WTC11 (cell line): ENCODE results near the gene AHNAK2. TPM values are rescaled to one million over a fixed set of nuclear protein-coding genes. Genes with fewer than 3 reads are reported as not detected.

Experiments
- ATAC-seq: fragments of 200-7000 bp; cut with Tn5 transposase; 2 replicates; pipeline ENCODE4 v1.10.0; 2021; ENCODE audit warnings: mild to moderate bottlenecking, moderate library complexity
- CTCF ChIA-PET: fragments of 300-600 bp; sonication (Branson Sonifier 250); formaldehyde crosslinking; loops from one replicate; lab custom pipeline; 2021; ENCODE audit warnings: antibody characterized with exemption; lab: Charles Lee
- POLR2A ChIA-PET: fragments of 350-600 bp; sonication (Branson Sonifier 250); formaldehyde crosslinking; loops from one replicate; lab custom pipeline; 2021; ENCODE audit warnings: antibody characterized with exemption; lab: Charles Lee
- DNase-seq: peaks from one replicate; pipeline ENCODE4 v3.0.0; 2021; ENCODE audit warnings: low spot score
- H3K27ac Mint-ChIP-seq: 2 replicates; pipeline ENCODE4 v1.8.0; 2021; ENCODE audit warnings: mixed read lengths
- H3K27me3 Mint-ChIP-seq: 2 replicates; pipeline ENCODE4 v1.8.0; 2021; ENCODE audit warnings: low read depth, mild to moderate bottlenecking, moderate library complexity, mixed read lengths
- H3K36me3 Mint-ChIP-seq: 2 replicates; pipeline ENCODE4 v1.8.0; 2021; ENCODE audit warnings: mixed read lengths
- H3K4me1 Mint-ChIP-seq: 2 replicates; pipeline ENCODE4 v1.8.0; 2022; ENCODE audit warnings: mixed read lengths
- H3K4me3 Mint-ChIP-seq: 2 replicates; pipeline ENCODE4 v1.8.0; 2021; ENCODE audit warnings: mild to moderate bottlenecking, moderate library complexity, mixed read lengths
- H3K9me3 Mint-ChIP-seq: 2 replicates; pipeline ENCODE4 v1.8.0; 2021; ENCODE audit warnings: mixed read lengths
- ELF4 ChIP-seq: sonication (generic); formaldehyde crosslinking; IDR thresholded peaks from 2 replicates; pipeline ENCODE4 v1.8.1; 2022; ENCODE audit warnings: low read depth, mild to moderate bottlenecking, moderate library complexity, missing genetic modification reagents
- NFE2L1 ChIP-seq: sonication (generic); formaldehyde crosslinking; IDR thresholded peaks from 2 replicates; pipeline ENCODE4 v1.8.1; 2023; ENCODE audit warnings: missing genetic modification reagents
- NFYB ChIP-seq: sonication (generic); formaldehyde crosslinking; conservative IDR thresholded peaks from 2 replicates; pipeline ENCODE4 v1.8.0; 2022; ENCODE audit warnings: low read depth, missing genetic modification reagents
- SMAD4 ChIP-seq: sonication (generic); formaldehyde crosslinking; IDR thresholded peaks from 2 replicates; pipeline ENCODE4 v1.8.0; 2022; ENCODE audit warnings: mild to moderate bottlenecking, missing genetic modification reagents
- SP1 ChIP-seq: sonication (generic); formaldehyde crosslinking; conservative IDR thresholded peaks from 2 replicates; pipeline ENCODE4 v1.8.1; 2022; ENCODE audit warnings: missing genetic modification reagents
- ZNF219 ChIP-seq: sonication (generic); formaldehyde crosslinking; IDR thresholded peaks from 2 replicates; pipeline ENCODE4 v1.8.0; 2023; ENCODE audit warnings: missing genetic modification reagents, mild to moderate bottlenecking, borderline replicate concordance
- ZNF423 ChIP-seq: fragments of 250-450 bp; sonication (Bioruptor Pico); IDR thresholded peaks from 2 replicates; pipeline ENCODE4 v2.1.2; 2022; ENCODE audit warnings: mild to moderate bottlenecking, moderate library complexity
- total RNA-seq: library from RNA; stranded (reverse); gene quantifications from 3 replicates; pipeline ENCODE4 v1.2.3, GENCODE V29; 2021
- TF ChIP-seq, protein P1 (sequence below): sonication (generic); formaldehyde crosslinking; conservative IDR thresholded peaks from 2 replicates; pipeline ENCODE4 v1.8.1; 2023; ENCODE audit warnings: mild to moderate bottlenecking, low read depth, missing genetic modification reagents, moderate library complexity
- TF ChIP-seq, protein P2 (sequence below): fragments of 250-450 bp; sonication (Bioruptor Pico); IDR thresholded peaks from 2 replicates; pipeline ENCODE4 v1.9.0; 2021; ENCODE audit warnings: mild to moderate bottlenecking
- TF ChIP-seq, protein P3 (sequence below): sonication (generic); formaldehyde crosslinking; IDR thresholded peaks from 2 replicates; pipeline ENCODE4 v1.8.1; 2023; ENCODE audit warnings: mild to moderate bottlenecking, moderate library complexity, missing genetic modification reagents
- TF ChIP-seq, protein P4 (sequence below): sonication (generic); formaldehyde crosslinking; IDR thresholded peaks from 2 replicates; pipeline ENCODE4 v1.8.1; 2023; ENCODE audit warnings: mild to moderate bottlenecking, missing genetic modification reagents, moderate library complexity
- TF ChIP-seq, protein P5 (sequence below): sonication (generic); formaldehyde crosslinking; IDR thresholded peaks from 2 replicates; pipeline ENCODE4 v1.8.0; 2022; ENCODE audit warnings: missing genetic modification reagents
- TF ChIP-seq, protein P6 (sequence below): fragments of 250-450 bp; sonication (Bioruptor Pico); IDR thresholded peaks from 2 replicates; pipeline ENCODE4 v1.9.0; 2021; ENCODE audit warnings: moderate library complexity, mild to moderate bottlenecking, inconsistent platforms, borderline replicate concordance
- TF ChIP-seq, protein P7 (sequence below): fragments of 250-450 bp; sonication (Bioruptor Pico); IDR thresholded peaks from 2 replicates; pipeline ENCODE4 v1.9.0; 2021; ENCODE audit warnings: mild to moderate bottlenecking, borderline replicate concordance

AHNAK2 gene
- total RNA-seq, 1 experiment from 2014 or later: 3.5 TPM

DNA sequence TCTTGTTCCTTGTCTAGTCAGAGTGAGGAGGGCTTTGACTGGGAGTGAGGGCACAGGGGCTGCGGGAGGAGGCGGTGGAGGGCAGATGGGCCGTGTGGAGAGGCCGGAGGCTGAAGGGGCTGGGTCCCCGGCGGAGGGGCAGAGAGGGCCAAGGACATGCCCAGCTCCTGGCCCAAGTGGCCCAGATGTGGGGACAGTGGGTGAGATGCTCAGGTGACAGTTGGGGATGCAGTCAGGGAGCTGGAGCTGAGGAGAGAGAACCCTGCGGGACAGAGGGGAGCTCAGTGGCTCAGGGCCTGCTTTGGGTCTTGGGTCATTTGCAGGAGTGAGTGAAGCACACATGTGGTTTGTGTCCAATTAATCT lies 80.0 kb downstream of the AHNAK2 start:
- H3K4me3 Mint-ChIP-seq: no peak overlapping the region
- no peak for ATAC-seq
- no peaks in the 10 kb centered on the region for H3K36me3 Mint-ChIP-seq
- no peak for DNase-seq
- CTCF ChIA-PET: interaction anchor here (0.6 to 1.4 kb wide), 6 partner anchors 11 to 146 kb away, joined by 3 to 5 read pairs (median 3); no protein-coding TSS in a partner anchor
- no peaks in the 10 kb centered on the region for H3K4me1 Mint-ChIP-seq
- POLR2A ChIA-PET: interaction anchor here (0.6 kb wide), 1 partner anchor 70 kb away, joined by 3 read pairs; no protein-coding TSS in a partner anchor
- H3K9me3 Mint-ChIP-seq: peaks cover under 1% of the 10 kb centered on the region; the same call in 1 of the 2 replicates
- TF ChIP-seq, protein P1, sequence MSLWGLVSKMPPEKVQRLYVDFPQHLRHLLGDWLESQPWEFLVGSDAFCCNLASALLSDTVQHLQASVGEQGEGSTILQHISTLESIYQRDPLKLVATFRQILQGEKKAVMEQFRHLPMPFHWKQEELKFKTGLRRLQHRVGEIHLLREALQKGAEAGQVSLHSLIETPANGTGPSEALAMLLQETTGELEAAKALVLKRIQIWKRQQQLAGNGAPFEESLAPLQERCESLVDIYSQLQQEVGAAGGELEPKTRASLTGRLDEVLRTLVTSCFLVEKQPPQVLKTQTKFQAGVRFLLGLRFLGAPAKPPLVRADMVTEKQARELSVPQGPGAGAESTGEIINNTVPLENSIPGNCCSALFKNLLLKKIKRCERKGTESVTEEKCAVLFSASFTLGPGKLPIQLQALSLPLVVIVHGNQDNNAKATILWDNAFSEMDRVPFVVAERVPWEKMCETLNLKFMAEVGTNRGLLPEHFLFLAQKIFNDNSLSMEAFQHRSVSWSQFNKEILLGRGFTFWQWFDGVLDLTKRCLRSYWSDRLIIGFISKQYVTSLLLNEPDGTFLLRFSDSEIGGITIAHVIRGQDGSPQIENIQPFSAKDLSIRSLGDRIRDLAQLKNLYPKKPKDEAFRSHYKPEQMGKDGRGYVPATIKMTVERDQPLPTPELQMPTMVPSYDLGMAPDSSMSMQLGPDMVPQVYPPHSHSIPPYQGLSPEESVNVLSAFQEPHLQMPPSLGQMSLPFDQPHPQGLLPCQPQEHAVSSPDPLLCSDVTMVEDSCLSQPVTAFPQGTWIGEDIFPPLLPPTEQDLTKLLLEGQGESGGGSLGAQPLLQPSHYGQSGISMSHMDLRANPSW (CRISPR knock-in tag): no peak
- TF ChIP-seq SMAD4 (no peak), ELF4 (CRISPR knock-in tag) (no peak), SP1 (CRISPR knock-in tag) (no peak), NFYB (CRISPR knock-in tag) (no peak), ZNF219 (CRISPR knock-in tag) (no peak), ZNF423 (CRISPR knock-in tag) (no peak), NFE2L1 (CRISPR knock-in tag) (no peak)
- TF ChIP-seq, protein P2, sequence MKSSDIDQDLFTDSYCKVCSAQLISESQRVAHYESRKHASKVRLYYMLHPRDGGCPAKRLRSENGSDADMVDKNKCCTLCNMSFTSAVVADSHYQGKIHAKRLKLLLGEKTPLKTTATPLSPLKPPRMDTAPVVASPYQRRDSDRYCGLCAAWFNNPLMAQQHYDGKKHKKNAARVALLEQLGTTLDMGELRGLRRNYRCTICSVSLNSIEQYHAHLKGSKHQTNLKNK (CRISPR knock-in tag): no peak
- TF ChIP-seq, protein P3, sequence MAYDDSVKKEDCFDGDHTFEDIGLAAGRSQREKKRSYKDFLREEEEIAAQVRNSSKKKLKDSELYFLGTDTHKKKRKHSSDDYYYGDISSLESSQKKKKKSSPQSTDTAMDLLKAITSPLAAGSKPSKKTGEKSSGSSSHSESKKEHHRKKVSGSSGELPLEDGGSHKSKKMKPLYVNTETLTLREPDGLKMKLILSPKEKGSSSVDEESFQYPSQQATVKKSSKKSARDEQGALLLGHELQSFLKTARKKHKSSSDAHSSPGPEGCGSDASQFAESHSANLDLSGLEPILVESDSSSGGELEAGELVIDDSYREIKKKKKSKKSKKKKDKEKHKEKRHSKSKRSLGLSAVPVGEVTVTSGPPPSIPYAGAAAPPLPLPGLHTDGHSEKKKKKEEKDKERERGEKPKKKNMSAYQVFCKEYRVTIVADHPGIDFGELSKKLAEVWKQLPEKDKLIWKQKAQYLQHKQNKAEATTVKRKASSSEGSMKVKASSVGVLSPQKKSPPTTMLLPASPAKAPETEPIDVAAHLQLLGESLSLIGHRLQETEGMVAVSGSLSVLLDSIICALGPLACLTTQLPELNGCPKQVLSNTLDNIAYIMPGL (CRISPR knock-in tag): no peak
- TF ChIP-seq, protein P4, sequence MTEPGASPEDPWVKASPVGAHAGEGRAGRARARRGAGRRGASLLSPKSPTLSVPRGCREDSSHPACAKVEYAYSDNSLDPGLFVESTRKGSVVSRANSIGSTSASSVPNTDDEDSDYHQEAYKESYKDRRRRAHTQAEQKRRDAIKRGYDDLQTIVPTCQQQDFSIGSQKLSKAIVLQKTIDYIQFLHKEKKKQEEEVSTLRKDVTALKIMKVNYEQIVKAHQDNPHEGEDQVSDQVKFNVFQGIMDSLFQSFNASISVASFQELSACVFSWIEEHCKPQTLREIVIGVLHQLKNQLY: no peak
- TF ChIP-seq, protein P5, sequence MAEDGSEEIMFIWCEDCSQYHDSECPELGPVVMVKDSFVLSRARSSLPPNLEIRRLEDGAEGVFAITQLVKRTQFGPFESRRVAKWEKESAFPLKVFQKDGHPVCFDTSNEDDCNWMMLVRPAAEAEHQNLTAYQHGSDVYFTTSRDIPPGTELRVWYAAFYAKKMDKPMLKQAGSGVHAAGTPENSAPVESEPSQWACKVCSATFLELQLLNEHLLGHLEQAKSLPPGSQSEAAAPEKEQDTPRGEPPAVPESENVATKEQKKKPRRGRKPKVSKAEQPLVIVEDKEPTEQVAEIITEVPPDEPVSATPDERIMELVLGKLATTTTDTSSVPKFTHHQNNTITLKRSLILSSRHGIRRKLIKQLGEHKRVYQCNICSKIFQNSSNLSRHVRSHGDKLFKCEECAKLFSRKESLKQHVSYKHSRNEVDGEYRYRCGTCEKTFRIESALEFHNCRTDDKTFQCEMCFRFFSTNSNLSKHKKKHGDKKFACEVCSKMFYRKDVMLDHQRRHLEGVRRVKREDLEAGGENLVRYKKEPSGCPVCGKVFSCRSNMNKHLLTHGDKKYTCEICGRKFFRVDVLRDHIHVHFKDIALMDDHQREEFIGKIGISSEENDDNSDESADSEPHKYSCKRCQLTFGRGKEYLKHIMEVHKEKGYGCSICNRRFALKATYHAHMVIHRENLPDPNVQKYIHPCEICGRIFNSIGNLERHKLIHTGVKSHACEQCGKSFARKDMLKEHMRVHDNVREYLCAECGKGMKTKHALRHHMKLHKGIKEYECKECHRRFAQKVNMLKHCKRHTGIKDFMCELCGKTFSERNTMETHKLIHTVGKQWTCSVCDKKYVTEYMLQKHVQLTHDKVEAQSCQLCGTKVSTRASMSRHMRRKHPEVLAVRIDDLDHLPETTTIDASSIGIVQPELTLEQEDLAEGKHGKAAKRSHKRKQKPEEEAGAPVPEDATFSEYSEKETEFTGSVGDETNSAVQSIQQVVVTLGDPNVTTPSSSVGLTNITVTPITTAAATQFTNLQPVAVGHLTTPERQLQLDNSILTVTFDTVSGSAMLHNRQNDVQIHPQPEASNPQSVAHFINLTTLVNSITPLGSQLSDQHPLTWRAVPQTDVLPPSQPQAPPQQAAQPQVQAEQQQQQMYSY (CRISPR knock-in tag): no peak
- TF ChIP-seq, protein P6, sequence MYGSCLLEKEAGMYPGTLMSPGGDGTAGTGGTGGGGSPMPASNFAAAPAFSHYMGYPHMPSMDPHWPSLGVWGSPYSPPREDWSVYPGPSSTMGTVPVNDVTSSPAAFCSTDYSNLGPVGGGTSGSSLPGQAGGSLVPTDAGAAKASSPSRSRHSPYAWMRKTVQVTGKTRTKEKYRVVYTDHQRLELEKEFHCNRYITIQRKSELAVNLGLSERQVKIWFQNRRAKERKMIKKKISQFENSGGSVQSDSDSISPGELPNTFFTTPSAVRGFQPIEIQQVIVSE (CRISPR knock-in tag): no peak
- TF ChIP-seq, protein P7, sequence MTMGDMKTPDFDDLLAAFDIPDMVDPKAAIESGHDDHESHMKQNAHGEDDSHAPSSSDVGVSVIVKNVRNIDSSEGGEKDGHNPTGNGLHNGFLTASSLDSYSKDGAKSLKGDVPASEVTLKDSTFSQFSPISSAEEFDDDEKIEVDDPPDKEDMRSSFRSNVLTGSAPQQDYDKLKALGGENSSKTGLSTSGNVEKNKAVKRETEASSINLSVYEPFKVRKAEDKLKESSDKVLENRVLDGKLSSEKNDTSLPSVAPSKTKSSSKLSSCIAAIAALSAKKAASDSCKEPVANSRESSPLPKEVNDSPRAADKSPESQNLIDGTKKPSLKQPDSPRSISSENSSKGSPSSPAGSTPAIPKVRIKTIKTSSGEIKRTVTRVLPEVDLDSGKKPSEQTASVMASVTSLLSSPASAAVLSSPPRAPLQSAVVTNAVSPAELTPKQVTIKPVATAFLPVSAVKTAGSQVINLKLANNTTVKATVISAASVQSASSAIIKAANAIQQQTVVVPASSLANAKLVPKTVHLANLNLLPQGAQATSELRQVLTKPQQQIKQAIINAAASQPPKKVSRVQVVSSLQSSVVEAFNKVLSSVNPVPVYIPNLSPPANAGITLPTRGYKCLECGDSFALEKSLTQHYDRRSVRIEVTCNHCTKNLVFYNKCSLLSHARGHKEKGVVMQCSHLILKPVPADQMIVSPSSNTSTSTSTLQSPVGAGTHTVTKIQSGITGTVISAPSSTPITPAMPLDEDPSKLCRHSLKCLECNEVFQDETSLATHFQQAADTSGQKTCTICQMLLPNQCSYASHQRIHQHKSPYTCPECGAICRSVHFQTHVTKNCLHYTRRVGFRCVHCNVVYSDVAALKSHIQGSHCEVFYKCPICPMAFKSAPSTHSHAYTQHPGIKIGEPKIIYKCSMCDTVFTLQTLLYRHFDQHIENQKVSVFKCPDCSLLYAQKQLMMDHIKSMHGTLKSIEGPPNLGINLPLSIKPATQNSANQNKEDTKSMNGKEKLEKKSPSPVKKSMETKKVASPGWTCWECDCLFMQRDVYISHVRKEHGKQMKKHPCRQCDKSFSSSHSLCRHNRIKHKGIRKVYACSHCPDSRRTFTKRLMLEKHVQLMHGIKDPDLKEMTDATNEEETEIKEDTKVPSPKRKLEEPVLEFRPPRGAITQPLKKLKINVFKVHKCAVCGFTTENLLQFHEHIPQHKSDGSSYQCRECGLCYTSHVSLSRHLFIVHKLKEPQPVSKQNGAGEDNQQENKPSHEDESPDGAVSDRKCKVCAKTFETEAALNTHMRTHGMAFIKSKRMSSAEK (CRISPR knock-in tag): no peak
- H3K27me3 Mint-ChIP-seq: no peaks in the 10 kb centered on the region; the same call in 1 of the 2 replicates
- H3K27ac Mint-ChIP-seq: no peak overlapping the region
